Keratinocyte (primary cell): ENCODE measurements around the gene QPCT.

Experiments used
- CTCF ChIP-seq, 3 experiments: IDR thresholded peaks in 1 of 3; conservative IDR thresholded peaks in 1 of 3; optimal IDR thresholded peaks in 1 of 3; 2 replicates in 2 of 3; 3 replicates in 1 of 3; pipeline versions ENCODE3 to v1.5.1; 2011; ENCODE audit warnings: low read length in 3 of 3, mild to moderate bottlenecking in 3 of 3, moderate library complexity in 2 of 3, control low read depth in 1 of 3, inconsistent platforms in 1 of 3; ENCODE audit not compliant: insufficient read depth in 2 of 3; ENCODE audit errors: extremely low read depth in 1 of 3
- EZH2 ChIP-seq: IDR thresholded peaks from one replicate; pipeline ENCODE4 v1.6.1; 2012; ENCODE audit warnings: inconsistent platforms, mild to moderate bottlenecking, low read length, moderate library complexity

GRCh38 chr2:37350034-37350433, 5.6 kb downstream of the QPCT start:
- TF ChIP-seq CTCF (optimal IDR thresholded peaks at IDR 0.05 in 1 of 3, IDR thresholded peaks at IDR 0.05 in 1 of 3, conservative IDR thresholded peaks at IDR 0.05 in 1 of 3; ENCODE audit: extremely low read depth in 1 of 3, insufficient read depth in 2 of 3, low read length in 3 of 3) (no peak), EZH2 (no peak)
